ENCODE measurements around the gene AIRE. TPM values are rescaled to one million over a fixed set of nuclear protein-coding genes. Genes with fewer than 3 reads are reported as not detected.

The AIRE gene
- total RNA-seq, 2 donors from 2014 or later = not detected

DNA sequence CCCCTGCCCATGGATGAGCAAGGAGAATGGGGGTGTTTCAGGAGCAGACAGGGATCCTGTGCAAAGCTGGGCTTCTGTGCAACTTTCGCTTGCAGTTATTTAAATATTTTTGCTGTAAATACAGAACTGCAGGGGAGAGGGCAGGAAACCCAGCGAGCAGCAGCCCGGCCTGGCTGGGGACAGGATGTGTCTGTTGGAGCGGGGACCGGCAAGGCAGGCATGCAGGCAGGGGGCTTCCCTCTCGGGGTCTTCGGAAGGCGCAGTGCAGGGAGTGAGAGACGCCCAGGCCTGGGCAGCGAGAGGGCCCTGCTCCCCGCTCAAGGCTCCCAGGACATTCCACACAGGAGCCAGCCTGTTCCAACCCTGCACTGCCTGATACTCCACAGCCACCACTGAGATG, 1.7 kb upstream of the AIRE start:
- no peaks in the 10 kb centered on the region for H3K36me3 ChIP-seq
- no peak overlapping the region for H3K27ac ChIP-seq
- no peaks in the 10 kb centered on the region for H3K4me1 ChIP-seq (ENCODE audit: control insufficient read depth in 1 of 2, low read depth in 2 of 2)
- H3K9me3 ChIP-seq = no peaks in the 10 kb centered on the region
- DNase-seq (ENCODE audit: low spot score) = no peak
- H3K4me3 ChIP-seq = no peak overlapping the region
- no peaks in the 10 kb centered on the region for H3K27me3 ChIP-seq (replicated peaks; ENCODE audit: insufficient read depth)
- ATAC-seq (ENCODE audit: insufficient number of reproducible peaks, low FRiP score, low read depth) = no peak
- TF ChIP-seq, protein P1, sequence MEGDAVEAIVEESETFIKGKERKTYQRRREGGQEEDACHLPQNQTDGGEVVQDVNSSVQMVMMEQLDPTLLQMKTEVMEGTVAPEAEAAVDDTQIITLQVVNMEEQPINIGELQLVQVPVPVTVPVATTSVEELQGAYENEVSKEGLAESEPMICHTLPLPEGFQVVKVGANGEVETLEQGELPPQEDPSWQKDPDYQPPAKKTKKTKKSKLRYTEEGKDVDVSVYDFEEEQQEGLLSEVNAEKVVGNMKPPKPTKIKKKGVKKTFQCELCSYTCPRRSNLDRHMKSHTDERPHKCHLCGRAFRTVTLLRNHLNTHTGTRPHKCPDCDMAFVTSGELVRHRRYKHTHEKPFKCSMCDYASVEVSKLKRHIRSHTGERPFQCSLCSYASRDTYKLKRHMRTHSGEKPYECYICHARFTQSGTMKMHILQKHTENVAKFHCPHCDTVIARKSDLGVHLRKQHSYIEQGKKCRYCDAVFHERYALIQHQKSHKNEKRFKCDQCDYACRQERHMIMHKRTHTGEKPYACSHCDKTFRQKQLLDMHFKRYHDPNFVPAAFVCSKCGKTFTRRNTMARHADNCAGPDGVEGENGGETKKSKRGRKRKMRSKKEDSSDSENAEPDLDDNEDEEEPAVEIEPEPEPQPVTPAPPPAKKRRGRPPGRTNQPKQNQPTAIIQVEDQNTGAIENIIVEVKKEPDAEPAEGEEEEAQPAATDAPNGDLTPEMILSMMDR (IDR thresholded peaks at IDR 0.05) = no peak

GRCh38 chr21:44286086-44286715, 525 bp downstream of the AIRE start:
- DNase-seq (ENCODE audit: low spot score) = no peak
- no peak for ATAC-seq (ENCODE audit: insufficient number of reproducible peaks, low FRiP score, low read depth)
- Histone ChIP-seq H3K4me1 (ENCODE audit: control insufficient read depth in 1 of 2, low read depth in 2 of 2) (no peaks in the 10 kb centered on the region), H3K27me3 (replicated peaks; ENCODE audit: insufficient read depth) (no peaks in the 10 kb centered on the region), H3K27ac (no peak overlapping the region), H3K4me3 (no peak overlapping the region), H3K9me3 (no peaks in the 10 kb centered on the region), H3K36me3 (no peaks in the 10 kb centered on the region)
- TF ChIP-seq, protein P1 (IDR thresholded peaks at IDR 0.05) = no peak

DNA sequence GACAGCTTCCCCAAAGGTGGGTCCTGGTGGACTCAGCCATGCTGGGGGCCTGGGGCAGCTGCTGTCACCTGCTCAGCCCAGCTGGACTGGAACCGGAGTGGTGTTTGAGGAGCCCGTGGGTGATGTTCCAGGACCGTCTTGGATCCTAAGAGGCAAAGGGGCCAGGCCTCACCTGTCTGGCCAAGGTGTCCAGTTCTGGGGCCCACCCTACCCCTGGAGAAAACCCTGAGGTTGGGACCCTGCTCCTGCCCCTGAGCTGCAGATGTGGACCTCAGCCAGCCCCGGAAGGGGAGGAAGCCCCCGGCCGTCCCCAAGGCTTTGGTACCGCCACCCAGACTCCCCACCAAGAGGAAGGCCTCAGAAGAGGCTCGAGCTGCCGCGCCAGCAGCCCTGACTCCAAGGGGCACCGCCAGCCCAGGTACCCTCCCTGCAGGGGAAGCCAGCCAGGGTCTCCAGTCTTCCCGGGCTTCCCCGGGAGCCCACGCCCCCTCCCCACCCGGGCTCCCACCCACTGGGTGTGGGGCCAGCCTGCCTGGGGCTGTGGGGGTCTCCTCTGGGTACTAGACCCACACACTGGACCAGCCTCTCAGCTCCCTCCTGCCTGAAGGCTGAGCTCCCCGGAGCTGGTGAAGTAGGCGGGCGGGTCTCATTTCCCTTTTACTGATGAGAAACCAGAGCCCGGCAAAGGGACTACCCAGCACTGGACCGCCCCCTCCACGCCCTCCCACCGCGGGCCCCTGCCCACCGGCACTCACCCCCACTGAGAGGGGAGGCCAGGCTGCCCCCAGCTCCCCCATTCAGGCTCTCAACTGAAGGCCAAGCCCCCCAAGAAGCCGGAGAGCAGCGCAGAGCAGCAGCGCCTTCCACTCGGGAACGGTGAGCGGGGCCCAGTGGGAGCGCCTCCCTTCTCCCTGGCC, 1.3 kb downstream of the AIRE start:
- Histone ChIP-seq H3K9me3 (no peaks in the 10 kb centered on the region), H3K27ac (no peak overlapping the region), H3K4me3 (no peak overlapping the region), H3K36me3 (no peaks in the 10 kb centered on the region), H3K27me3 (replicated peaks; ENCODE audit: insufficient read depth) (no peaks in the 10 kb centered on the region), H3K4me1 (ENCODE audit: control insufficient read depth in 1 of 2, low read depth in 2 of 2) (no peaks in the 10 kb centered on the region)
- DNase-seq (ENCODE audit: low spot score) (no peak), ATAC-seq (ENCODE audit: insufficient number of reproducible peaks, low FRiP score, low read depth) (no peak)
- TF ChIP-seq, protein P1 (IDR thresholded peaks at IDR 0.05) = no peak

DNA sequence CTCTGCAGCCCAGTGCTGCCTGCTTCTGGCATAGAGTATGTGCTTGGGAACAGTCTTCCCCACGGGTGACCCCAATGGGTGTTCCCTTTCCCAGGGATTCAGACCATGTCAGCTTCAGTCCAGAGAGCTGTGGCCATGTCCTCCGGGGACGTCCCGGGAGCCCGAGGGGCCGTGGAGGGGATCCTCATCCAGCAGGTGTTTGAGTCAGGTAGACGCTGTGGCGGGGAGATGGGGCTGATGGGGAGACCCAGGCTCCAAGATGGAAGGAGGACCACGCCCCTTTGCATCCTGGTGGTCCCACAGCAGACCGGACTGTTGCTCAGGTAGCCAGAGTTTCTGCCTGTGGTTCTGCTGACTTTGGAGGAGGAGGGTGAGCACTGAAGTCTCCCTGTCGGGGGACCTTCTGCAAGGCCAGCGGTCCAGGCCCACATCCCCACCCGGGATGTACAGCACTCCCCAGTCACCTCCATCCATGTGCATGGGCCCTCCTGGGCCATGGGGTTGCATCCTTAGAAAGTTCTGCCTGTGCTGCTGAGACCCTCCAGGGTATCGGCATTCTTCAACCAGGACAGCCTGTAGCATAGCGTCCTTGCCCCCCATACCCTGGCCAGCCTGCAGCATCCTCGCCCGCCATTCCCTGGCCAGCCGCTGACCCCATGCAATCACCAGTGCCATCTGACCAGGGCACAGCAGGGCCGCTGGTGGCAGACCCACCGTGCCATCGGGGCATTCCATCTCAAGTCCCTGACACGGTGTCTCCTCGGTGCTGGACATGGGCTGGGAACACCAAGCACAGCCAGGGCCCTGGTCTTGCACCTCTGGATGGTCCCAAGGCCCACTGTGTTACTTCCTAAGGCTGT, 2.8 kb downstream of the AIRE start:
- H3K9me3 ChIP-seq = no peaks in the 10 kb centered on the region
- H3K4me1 ChIP-seq (ENCODE audit: control insufficient read depth in 1 of 2, low read depth in 2 of 2) = no peaks in the 10 kb centered on the region
- ATAC-seq (ENCODE audit: insufficient number of reproducible peaks, low FRiP score, low read depth) (no peak), DNase-seq (ENCODE audit: low spot score) (no peak)
- no peak overlapping the region for H3K27ac ChIP-seq
- TF ChIP-seq, protein P1 (IDR thresholded peaks at IDR 0.05) = no peak
- H3K27me3 ChIP-seq (replicated peaks; ENCODE audit: insufficient read depth) = no peaks in the 10 kb centered on the region
- no peaks in the 10 kb centered on the region for H3K36me3 ChIP-seq
- H3K4me3 ChIP-seq = no peak overlapping the region
